ENCODE results near the gene SCD5.

DNA sequence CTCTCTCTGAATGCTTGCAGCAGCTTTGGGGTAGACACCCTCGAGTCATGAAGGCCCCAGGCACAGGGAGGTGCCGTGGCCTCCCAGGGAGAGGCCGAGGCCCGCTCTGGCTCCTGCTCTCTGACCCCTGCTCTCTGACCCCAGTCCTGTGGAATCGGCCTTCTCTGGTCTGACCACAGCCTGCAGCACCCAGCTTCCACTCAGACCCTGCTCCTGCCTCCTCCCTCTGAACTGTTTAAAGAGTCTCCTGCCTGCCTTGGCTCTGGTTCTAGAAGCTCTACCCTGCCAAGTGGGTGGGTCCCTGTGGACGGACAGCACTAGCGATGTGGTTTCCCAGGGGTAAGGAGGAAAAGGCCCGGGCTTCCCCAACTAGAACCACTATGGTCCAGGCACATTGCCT is 158.6 kb downstream of the SCD5 start:
- TF ChIP-seq, protein P1, sequence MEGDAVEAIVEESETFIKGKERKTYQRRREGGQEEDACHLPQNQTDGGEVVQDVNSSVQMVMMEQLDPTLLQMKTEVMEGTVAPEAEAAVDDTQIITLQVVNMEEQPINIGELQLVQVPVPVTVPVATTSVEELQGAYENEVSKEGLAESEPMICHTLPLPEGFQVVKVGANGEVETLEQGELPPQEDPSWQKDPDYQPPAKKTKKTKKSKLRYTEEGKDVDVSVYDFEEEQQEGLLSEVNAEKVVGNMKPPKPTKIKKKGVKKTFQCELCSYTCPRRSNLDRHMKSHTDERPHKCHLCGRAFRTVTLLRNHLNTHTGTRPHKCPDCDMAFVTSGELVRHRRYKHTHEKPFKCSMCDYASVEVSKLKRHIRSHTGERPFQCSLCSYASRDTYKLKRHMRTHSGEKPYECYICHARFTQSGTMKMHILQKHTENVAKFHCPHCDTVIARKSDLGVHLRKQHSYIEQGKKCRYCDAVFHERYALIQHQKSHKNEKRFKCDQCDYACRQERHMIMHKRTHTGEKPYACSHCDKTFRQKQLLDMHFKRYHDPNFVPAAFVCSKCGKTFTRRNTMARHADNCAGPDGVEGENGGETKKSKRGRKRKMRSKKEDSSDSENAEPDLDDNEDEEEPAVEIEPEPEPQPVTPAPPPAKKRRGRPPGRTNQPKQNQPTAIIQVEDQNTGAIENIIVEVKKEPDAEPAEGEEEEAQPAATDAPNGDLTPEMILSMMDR (IDR thresholded peaks at IDR 0.05): no peak
- TF ChIP-seq POLR2A (IDR thresholded peaks at IDR 0.05): no peak

All from Peyer's patch (tissue), 4 donors.